ENCODE data around the gene GRIP1.

DNA sequence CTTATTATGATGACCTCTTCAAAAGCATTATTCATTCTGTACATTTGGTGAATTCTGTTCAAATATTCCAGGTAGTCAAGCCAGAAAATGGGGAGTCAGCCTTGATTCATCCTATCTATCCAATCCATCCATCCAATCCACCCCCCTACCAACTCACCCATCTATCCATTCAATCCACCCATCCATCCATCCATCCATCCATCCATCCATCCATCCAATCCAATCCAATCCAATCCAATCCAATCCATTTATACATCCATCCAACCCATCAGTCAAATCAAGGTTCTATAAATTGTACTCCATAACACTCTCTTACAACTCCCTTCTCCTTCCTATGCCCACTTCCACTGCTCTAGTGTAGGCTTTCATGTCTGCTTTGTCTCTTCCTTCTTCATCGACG is 35.8 kb upstream of the GRIP1 start:
- TF ChIP-seq EP300 (IDR thresholded peaks at IDR 0.05) (no peak), POLR2A (IDR thresholded peaks at IDR 0.05) (no peak), CTCF (IDR thresholded peaks at IDR 0.05) (no peak)

Measured in tibial nerve (tissue), 4 donors.